GM12878 (cell line): ENCODE data around the gene CLASP1. TPM values are rescaled to one million over a fixed set of nuclear protein-coding genes. Genes with fewer than 3 reads are reported as not detected.

ENCODE experiments used
- ATAC-seq: fragments of 200-7000 bp; cut with Tn5 transposase; 3 replicates; pipeline ENCODE4 v1.9.1; 2020; ENCODE audit warnings: mild to moderate bottlenecking, moderate library complexity
- BruUV-seq: library from RNA; stranded (reverse); fragments of 400-500 nt; replicated peaks from 2 replicates; lab custom pipeline; 2021; lab: Mats Ljungman, UMichigan
- CTCF ChIA-PET: fragments of 300-600 bp; sonication (Branson Sonifier 250); formaldehyde crosslinking; extraction: SDS; loops from one replicate; lab custom pipeline; 2021; ENCODE audit warnings: inconsistent platforms; lab: Yijun Ruan, JAX
- POLR2A ChIA-PET: fragments of 350-600 bp; formaldehyde crosslinking; extraction: SDS; loops from one replicate; lab custom pipeline; 2021; ENCODE audit warnings: inconsistent platforms; lab: Charles Lee
- RAD21 ChIA-PET: fragments of 300-600 bp; sonication (Branson Sonifier 250); formaldehyde crosslinking; loops from one replicate; lab custom pipeline; 2023; ENCODE audit warnings: antibody characterized with exemption; ENCODE audit not compliant: unreplicated experiment; lab: Charles Lee
- SMC1A ChIA-PET: fragments of 300-600 bp; sonication (Branson Sonifier 250); formaldehyde crosslinking; loops from one replicate; lab custom pipeline; 2023; ENCODE audit not compliant: unreplicated experiment, uncharacterized antibody; lab: Charles Lee
- DNase-seq: peaks from one replicate; pipeline ENCODE4 v3.0.0-alpha.2; 2011; ENCODE audit warnings: low read depth, low spot score
- FAIRE-seq: peaks from 3 replicates; lab custom pipeline; 2011; peaks lifted over from hg19 to GRCh38; lab: Jason Lieb, UNC
- H2AFZ ChIP-seq: 2 replicates; pipeline ENCODE4 v1.6.0; 2011; ENCODE audit warnings: low read depth, low read length, control low read depth; ENCODE audit not compliant: control insufficient read depth
- H3K27ac ChIP-seq: 2 replicates; pipeline ENCODE4 v1.5.1; 2011; ENCODE audit warnings: control low read depth; ENCODE audit not compliant: control insufficient read depth, insufficient read depth
- H3K27me3 ChIP-seq, 2 experiments: replicated peaks in 1 of 2; 2 replicates each; pipeline versions ENCODE4 v1.6.0 to v1.6.1; 2011; ENCODE audit warnings: low read length in 1 of 2; ENCODE audit not compliant: control insufficient read depth in 2 of 2, insufficient read depth in 2 of 2
- H3K36me3 ChIP-seq, 2 experiments: 2 replicates each; pipeline ENCODE4 v1.5.1; 2011; ENCODE audit warnings: low read length in 1 of 2; ENCODE audit not compliant: control insufficient read depth in 2 of 2, insufficient read depth in 2 of 2
- H3K4me1 ChIP-seq: 2 replicates; pipeline ENCODE4 v1.6.1; 2011; ENCODE audit warnings: mild to moderate bottlenecking, low read length, moderate library complexity, mixed read lengths; ENCODE audit not compliant: control insufficient read depth, insufficient read depth
- H3K4me2 ChIP-seq: 2 replicates; pipeline ENCODE4 v1.6.0; 2011; ENCODE audit warnings: control low read depth; ENCODE audit not compliant: control insufficient read depth, insufficient read depth
- H3K4me3 ChIP-seq: fragments of 200-600 bp; sonication (generic); 2 replicates; pipeline ENCODE4 v1.5.1; 2016
- H3K79me2 ChIP-seq: 2 replicates; pipeline ENCODE4 v1.6.0; 2011; ENCODE audit warnings: low read length; ENCODE audit not compliant: control insufficient read depth, insufficient read depth
- H3K9ac ChIP-seq: 2 replicates; pipeline ENCODE4 v1.8.0; 2011; ENCODE audit warnings: low read length, control low read depth, mixed read lengths; ENCODE audit not compliant: control insufficient read depth, insufficient read depth
- H3K9me3 ChIP-seq: replicated peaks from 3 replicates; pipeline ENCODE4 v1.5.1; 2011; ENCODE audit warnings: mild to moderate bottlenecking, low read length; ENCODE audit not compliant: control insufficient read depth, insufficient read depth
- H4K20me1 ChIP-seq: 2 replicates; pipeline ENCODE4 v1.6.0; 2011; ENCODE audit not compliant: control insufficient read depth, insufficient read depth
- FOXM1 ChIP-seq: IDR thresholded peaks from 2 replicates; pipeline ENCODE4 v1.6.1; 2012; ENCODE audit warnings: low read depth, mild to moderate bottlenecking, inconsistent platforms, low read length, moderate library complexity
- MYC ChIP-seq: IDR thresholded peaks from 2 replicates; pipeline ENCODE4 v1.6.1; 2011; ENCODE audit warnings: mild to moderate bottlenecking, low read length, moderate library complexity, inconsistent platforms; ENCODE audit not compliant: insufficient read depth, insufficient replicate concordance, insufficient read length, severe bottlenecking
- NFIC ChIP-seq: IDR thresholded peaks from 2 replicates; pipeline ENCODE4 v1.6.1; 2012; ENCODE audit warnings: low read depth, mild to moderate bottlenecking, inconsistent platforms, low read length, moderate library complexity
- RB1 ChIP-seq: fragments of 450-650 bp; formaldehyde crosslinking; IDR thresholded peaks from 2 replicates; pipeline ENCODE4 v1.6.1; 2017; ENCODE audit warnings: mild to moderate bottlenecking, borderline replicate concordance
- RBBP5 ChIP-seq: fragments of 200-600 bp; sonication (generic); conservative IDR thresholded peaks from 2 replicates; pipeline ENCODE4 v1.6.1; 2016
- ZBTB33 ChIP-seq: fragments of 450-650 bp; IDR thresholded peaks from 2 replicates; pipeline ENCODE4 v1.6.1; 2017; ENCODE audit warnings: mild to moderate bottlenecking
- ZNF274 ChIP-seq: IDR thresholded peaks from one replicate; pipeline ENCODE4 v1.8.0; 2011; ENCODE audit not compliant: insufficient read length, insufficient read depth
- WGBS: methylation state at CpG from one replicate; pipeline ENCODE4 v1.1.6; 2016; ENCODE audit warnings: low lambda C conversion rate; ENCODE audit not compliant: insufficient replicate concordance, insufficient coverage; ENCODE audit errors: missing lambda C conversion rate; 5-methylcytosine and 5-hydroxymethylcytosine counted together
- in situ Hi-C: fragments of 300-500 bp; cut with MboI; formaldehyde crosslinking; loops from 9 replicates; pipeline ENCODE4 v1.14.3; 2018; ENCODE audit warnings: mixed read lengths
- intact Hi-C: fragments of 100-400 bp; cut with micrococcal nuclease; formaldehyde crosslinking; loops from one replicate; pipeline ENCODE4 v1.14.2; 2022; ENCODE audit not compliant: unreplicated experiment
- polyA plus RNA-seq, 11 experiments: library from polyadenylated mRNA; depleted of rRNA in 4 of 11; unstranded in 6 of 11; stranded (reverse) in 5 of 11; fragments of >200 nt; fragmentation: Nextera tagmentation in 4 of 11; fragmentation: Illumina TruSeq in 1 of 11; extraction: Ambion mirVana in 4 of 11; extraction: Trizol in 1 of 11; gene quantifications; 1 replicate in 1 of 11; 2 replicates in 10 of 11; pipeline versions ENCODE4 v1.2.1 to v1.2.3, GENCODE V29; 2011 to 2016; ENCODE audit warnings: inconsistent platforms in 2 of 11, missing spikeins in 2 of 11, low read depth in 1 of 11
- total RNA-seq, 4 experiments: library from RNA; depleted of rRNA in 3 of 4; stranded (reverse); fragments of >200 nt in 3 of 4; fragmentation: Illumina TruSeq in 1 of 4; extraction: Trizol in 1 of 4; gene quantifications; 2 replicates each; pipeline versions ENCODE4 v1.2.1 to v1.2.3, GENCODE V29; 2013 to 2021
- TF ChIP-seq, protein P1 (sequence below): fragments of 450-650 bp; IDR thresholded peaks from 2 replicates; pipeline ENCODE4 v1.6.1; 2016; ENCODE audit warnings: mild to moderate bottlenecking
- TF ChIP-seq, protein P2 (sequence below): IDR thresholded peaks from 2 replicates; pipeline ENCODE4 v1.6.1; 2012; ENCODE audit warnings: improper control_type of control experiment, low read depth, low read length; ENCODE audit not compliant: insufficient replicate concordance
- TF ChIP-seq, protein P3 (sequence below): IDR thresholded peaks from 2 replicates; pipeline ENCODE4 v1.6.1; 2011; ENCODE audit warnings: mild to moderate bottlenecking, low read depth, low read length, moderate library complexity; ENCODE audit not compliant: insufficient replicate concordance

Gene CLASP1
- total and polyA plus RNA-seq, 10 of the 15 experiments (the other 5 are each of a cell fraction or from before 2014, with no cell fraction given): 1.4 to 62.4 (median 32.9) TPM

DNA sequence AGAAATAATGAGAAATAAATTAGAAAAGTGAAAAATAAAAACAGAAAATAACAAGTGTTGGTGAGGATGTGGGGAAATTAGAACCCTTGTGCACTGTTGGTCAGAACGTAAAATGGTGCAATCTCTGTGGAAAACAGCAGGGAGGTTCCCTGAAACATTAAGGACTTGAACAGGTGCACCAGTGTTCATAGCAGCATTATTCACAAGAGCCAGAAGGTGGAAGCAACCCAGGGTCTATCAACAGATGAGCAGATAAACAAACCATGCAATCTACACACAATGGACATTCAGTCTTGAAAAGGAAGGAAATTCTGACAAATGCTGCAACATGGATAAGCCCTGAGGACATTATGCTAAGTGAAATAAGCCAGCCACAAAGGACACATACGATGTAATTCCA, 306.1 kb downstream of the CLASP1 start:
- WGBS: 97% methylated on average over 2 of the region's 2 CpGs
- H3K36me3 ChIP-seq: peaks cover 15 to 22% of the 10 kb centered on the region in 2 experiments
- in situ Hi-C loops: no loop called here

More for the DNA sequence above, 306.1 kb downstream of the CLASP1 start:
- RAD21 ChIA-PET: no interaction called here
- Histone ChIP-seq H2AFZ (no peak overlapping the region), H4K20me1 (no peaks in the 10 kb centered on the region; the same call in 1 of the 2 replicates), H3K4me1 (no peaks in the 10 kb centered on the region), H3K9ac (no peak overlapping the region), H3K27ac (no peak overlapping the region), H3K4me3 (no peak overlapping the region), H3K4me2 (no peak overlapping the region), H3K9me3 (no peaks in the 10 kb centered on the region), H3K79me2 (no peaks in the 10 kb centered on the region), H3K27me3 (no peaks in the 10 kb centered on the region)
- no peak for FAIRE-seq
- intact Hi-C loops: no loop called here
- POLR2A ChIA-PET: no interaction called here
- no peak for DNase-seq
- SMC1A ChIA-PET: interaction anchor here (1.3 kb wide), 1 partner anchor 12 kb away, joined by 3 read pairs; no protein-coding TSS in a partner anchor
- BruUV-seq: no TSS peak
- TF ChIP-seq MYC (no peak), RB1 (no peak), FOXM1 (no peak), ZNF274 (no peak), NFIC (no peak), ZBTB33 (no peak), RBBP5 (no peak)
- TF ChIP-seq, protein P1, sequence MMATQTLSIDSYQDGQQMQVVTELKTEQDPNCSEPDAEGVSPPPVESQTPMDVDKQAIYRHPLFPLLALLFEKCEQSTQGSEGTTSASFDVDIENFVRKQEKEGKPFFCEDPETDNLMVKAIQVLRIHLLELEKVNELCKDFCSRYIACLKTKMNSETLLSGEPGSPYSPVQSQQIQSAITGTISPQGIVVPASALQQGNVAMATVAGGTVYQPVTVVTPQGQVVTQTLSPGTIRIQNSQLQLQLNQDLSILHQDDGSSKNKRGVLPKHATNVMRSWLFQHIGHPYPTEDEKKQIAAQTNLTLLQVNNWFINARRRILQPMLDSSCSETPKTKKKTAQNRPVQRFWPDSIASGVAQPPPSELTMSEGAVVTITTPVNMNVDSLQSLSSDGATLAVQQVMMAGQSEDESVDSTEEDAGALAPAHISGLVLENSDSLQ: no peak
- TF ChIP-seq, protein P2, sequence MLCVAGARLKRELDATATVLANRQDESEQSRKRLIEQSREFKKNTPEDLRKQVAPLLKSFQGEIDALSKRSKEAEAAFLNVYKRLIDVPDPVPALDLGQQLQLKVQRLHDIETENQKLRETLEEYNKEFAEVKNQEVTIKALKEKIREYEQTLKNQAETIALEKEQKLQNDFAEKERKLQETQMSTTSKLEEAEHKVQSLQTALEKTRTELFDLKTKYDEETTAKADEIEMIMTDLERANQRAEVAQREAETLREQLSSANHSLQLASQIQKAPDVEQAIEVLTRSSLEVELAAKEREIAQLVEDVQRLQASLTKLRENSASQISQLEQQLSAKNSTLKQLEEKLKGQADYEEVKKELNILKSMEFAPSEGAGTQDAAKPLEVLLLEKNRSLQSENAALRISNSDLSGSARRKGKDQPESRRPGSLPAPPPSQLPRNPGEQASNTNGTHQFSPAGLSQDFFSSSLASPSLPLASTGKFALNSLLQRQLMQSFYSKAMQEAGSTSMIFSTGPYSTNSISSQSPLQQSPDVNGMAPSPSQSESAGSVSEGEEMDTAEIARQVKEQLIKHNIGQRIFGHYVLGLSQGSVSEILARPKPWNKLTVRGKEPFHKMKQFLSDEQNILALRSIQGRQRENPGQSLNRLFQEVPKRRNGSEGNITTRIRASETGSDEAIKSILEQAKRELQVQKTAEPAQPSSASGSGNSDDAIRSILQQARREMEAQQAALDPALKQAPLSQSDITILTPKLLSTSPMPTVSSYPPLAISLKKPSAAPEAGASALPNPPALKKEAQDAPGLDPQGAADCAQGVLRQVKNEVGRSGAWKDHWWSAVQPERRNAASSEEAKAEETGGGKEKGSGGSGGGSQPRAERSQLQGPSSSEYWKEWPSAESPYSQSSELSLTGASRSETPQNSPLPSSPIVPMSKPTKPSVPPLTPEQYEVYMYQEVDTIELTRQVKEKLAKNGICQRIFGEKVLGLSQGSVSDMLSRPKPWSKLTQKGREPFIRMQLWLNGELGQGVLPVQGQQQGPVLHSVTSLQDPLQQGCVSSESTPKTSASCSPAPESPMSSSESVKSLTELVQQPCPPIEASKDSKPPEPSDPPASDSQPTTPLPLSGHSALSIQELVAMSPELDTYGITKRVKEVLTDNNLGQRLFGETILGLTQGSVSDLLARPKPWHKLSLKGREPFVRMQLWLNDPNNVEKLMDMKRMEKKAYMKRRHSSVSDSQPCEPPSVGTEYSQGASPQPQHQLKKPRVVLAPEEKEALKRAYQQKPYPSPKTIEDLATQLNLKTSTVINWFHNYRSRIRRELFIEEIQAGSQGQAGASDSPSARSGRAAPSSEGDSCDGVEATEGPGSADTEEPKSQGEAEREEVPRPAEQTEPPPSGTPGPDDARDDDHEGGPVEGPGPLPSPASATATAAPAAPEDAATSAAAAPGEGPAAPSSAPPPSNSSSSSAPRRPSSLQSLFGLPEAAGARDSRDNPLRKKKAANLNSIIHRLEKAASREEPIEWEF: no peak
- TF ChIP-seq, protein P3, sequence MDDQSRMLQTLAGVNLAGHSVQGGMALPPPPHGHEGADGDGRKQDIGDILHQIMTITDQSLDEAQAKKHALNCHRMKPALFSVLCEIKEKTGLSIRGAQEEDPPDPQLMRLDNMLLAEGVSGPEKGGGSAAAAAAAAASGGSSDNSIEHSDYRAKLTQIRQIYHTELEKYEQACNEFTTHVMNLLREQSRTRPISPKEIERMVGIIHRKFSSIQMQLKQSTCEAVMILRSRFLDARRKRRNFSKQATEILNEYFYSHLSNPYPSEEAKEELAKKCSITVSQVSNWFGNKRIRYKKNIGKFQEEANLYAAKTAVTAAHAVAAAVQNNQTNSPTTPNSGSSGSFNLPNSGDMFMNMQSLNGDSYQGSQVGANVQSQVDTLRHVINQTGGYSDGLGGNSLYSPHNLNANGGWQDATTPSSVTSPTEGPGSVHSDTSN: no peak
- ATAC-seq: no peak
- CTCF ChIA-PET: no interaction called here
